ENCODE measurements around the gene CHD3. TPM values are rescaled to one million over a fixed set of nuclear protein-coding genes. Genes with fewer than 3 reads are reported as not detected.

CHD3 gene
- total RNA-seq, 1 donor from 2014 or later = 53.3 TPM

DNA sequence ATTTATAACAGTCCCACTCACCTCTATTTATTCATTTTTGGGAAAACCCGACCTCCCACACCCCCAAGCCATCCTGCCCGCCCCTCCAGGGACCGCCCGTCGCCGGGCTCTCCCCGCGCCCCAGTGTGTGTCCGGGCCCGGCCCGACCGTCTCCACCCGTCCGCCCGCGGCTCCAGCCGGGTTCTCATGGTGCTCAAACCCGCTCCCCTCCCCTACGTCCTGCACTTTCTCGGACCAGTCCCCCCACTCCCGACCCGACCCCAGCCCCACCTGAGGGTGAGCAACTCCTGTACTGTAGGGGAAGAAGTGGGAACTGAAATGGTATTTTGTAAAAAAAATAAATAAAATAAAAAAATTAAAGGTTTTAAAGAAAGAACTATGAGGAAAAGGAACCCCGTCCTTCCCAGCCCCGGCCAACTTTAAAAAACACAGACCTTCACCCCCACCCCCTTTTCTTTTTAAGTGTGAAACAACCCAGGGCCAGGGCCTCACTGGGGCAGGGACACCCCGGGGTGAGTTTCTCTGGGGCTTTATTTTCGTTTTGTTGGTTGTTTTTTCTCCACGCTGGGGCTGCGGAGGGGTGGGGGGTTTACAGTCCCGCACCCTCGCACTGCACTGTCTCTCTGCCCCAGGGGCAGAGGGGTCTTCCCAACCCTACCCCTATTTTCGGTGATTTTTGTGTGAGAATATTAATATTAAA is 34.4 kb upstream of the CHD3 start:
- peaks cover 10% of the 10 kb centered on the region for H3K4me1 Mint-ChIP-seq
- peak overlapping the region; percentile 60 for H3K4me3 Mint-ChIP-seq
- TF ChIP-seq, protein P1, sequence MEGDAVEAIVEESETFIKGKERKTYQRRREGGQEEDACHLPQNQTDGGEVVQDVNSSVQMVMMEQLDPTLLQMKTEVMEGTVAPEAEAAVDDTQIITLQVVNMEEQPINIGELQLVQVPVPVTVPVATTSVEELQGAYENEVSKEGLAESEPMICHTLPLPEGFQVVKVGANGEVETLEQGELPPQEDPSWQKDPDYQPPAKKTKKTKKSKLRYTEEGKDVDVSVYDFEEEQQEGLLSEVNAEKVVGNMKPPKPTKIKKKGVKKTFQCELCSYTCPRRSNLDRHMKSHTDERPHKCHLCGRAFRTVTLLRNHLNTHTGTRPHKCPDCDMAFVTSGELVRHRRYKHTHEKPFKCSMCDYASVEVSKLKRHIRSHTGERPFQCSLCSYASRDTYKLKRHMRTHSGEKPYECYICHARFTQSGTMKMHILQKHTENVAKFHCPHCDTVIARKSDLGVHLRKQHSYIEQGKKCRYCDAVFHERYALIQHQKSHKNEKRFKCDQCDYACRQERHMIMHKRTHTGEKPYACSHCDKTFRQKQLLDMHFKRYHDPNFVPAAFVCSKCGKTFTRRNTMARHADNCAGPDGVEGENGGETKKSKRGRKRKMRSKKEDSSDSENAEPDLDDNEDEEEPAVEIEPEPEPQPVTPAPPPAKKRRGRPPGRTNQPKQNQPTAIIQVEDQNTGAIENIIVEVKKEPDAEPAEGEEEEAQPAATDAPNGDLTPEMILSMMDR (conservative IDR thresholded peaks at IDR 0.05) = no peak
- peaks cover 7% of the 10 kb centered on the region for H3K36me3 Mint-ChIP-seq (ENCODE audit: low read depth)
- no peak overlapping the region for H3K27ac Mint-ChIP-seq (ENCODE audit: unreplicated experiment)
- H3K27me3 Mint-ChIP-seq (ENCODE audit: low read depth) = peaks cover 10% of the 10 kb centered on the region
- no peak for DNase-seq (ENCODE audit: low read depth, low spot score)
- no peaks in the 10 kb centered on the region for H3K9me3 Mint-ChIP-seq

DNA sequence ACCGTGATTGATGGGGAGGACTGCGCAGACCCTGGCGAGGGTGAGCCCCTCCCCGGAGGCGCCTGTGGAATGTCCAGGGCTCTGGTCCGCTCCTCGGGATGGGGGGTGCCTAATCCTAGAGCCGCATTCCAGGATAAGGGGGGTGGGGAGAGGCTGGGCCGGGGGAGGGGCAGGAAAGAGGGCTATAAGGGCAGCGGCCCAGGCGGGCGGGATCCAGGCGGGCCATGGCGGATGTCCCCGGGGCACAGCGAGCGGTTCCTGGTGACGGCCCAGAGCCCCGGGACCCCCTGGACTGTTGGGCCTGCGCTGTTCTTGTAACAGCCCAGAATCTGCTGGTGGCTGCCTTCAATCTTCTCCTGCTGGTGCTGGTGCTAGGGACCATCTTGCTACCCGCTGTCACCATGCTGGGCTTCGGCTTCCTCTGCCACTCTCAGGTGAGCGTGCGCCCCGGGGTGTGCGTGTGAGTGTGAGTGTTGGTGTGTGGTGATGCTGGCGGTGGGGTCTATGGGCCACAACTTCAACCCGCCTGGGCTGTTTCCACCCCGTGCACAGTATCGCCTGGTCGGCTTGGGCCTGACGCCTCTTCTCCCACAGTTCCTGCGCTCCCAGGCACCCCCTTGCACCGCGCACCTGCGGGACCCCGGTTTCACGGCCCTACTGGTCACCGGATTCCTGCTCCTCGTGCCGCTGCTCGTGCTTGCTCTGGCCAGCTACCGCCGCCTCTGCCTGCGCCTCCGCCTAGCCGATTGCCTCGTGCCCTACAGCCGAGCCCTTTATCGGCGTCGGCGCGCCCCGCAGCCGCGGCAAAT is 33.5 kb upstream of the CHD3 start, which contains the start of gene TMEM88:
TSS of gene TMEM88 (plus strand) at position 216 of the 809 bp plus-strand sequence. CDS start at position 225, 9 bp downstream.
- H3K36me3 Mint-ChIP-seq (ENCODE audit: low read depth) = peaks cover 7% of the 10 kb centered on the region
- H3K9me3 Mint-ChIP-seq = no peaks in the 10 kb centered on the region
- no peak for DNase-seq (ENCODE audit: low read depth, low spot score)
- no peak within 1 kb of the TSS for H3K27ac Mint-ChIP-seq (ENCODE audit: unreplicated experiment)
- peaks cover 10% of the 10 kb centered on the region for H3K27me3 Mint-ChIP-seq (ENCODE audit: low read depth)
- H3K4me1 Mint-ChIP-seq = peaks cover 10% of the 10 kb centered on the region
- H3K4me3 Mint-ChIP-seq = peak within 1 kb of the TSS; percentile 60
- TF ChIP-seq, protein P1 (conservative IDR thresholded peaks at IDR 0.05) = no peak

DNA sequence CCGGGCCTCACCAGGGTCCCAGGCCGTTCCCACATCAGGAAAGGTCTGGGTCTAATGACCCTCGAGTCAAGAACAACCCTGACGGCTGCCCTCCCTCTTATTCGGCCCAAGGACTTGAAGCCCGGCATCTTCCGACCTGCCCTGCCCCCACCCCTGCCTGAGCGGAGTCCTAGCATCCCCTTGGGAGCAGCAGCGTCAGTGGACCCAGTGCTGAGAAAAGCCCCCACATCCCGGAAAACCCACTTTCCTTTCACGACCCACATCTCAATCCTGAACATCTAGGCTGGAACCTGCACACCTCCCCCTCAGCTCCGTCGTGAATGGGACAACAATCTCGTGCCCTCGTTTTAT is 33.0 kb upstream of the CHD3 start:
- no peak overlapping the region for H3K27ac Mint-ChIP-seq (ENCODE audit: unreplicated experiment)
- H3K36me3 Mint-ChIP-seq (ENCODE audit: low read depth) = peaks cover 7% of the 10 kb centered on the region
- peaks cover 10% of the 10 kb centered on the region for H3K27me3 Mint-ChIP-seq (ENCODE audit: low read depth)
- TF ChIP-seq, protein P1 (conservative IDR thresholded peaks at IDR 0.05) = no peak
- DNase-seq (ENCODE audit: low read depth, low spot score) = peak; percentile 27
- H3K4me3 Mint-ChIP-seq = no peak overlapping the region
- H3K4me1 Mint-ChIP-seq = peaks cover 10% of the 10 kb centered on the region
- H3K9me3 Mint-ChIP-seq = no peaks in the 10 kb centered on the region

DNA sequence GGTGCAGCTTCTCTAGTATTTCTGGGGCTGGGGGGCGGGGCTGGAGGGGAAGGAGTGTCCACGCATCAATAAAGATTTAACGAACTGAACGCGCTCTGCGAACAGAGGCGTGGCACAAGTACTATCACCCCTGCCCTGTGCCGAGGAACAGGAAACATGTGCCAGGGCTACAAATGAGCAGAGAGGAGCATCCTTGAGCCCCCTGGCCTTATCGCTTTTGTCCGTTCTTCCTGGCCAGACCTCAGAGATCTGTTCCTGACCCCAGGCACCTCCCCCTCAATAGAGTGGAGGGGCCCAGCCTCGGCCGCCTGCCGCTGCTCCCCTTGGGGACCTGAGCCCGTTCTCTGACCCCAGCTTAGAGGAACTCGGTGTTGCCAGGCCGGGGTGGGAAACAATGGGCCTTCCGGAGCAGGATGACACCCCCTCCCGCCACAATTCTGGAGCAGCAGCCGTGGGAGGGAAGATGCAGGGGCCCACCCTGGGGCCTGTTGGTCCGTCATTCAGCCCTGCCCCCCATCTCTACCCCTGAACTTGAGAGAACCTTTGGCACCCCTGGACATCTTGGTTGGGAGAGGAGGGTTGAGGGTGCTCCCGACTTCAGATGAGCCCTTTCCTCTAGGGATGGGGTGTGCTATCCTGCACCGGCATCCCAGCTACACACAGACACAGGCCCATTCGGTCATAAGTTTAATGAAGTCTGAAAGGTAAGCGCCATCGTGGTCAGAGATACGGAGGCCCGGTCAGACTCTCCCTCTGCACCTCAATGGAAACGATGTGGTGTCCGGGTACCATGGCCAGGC is 32.4 kb upstream of the CHD3 start:
- no peaks in the 10 kb centered on the region for H3K9me3 Mint-ChIP-seq
- peaks cover 10% of the 10 kb centered on the region for H3K27me3 Mint-ChIP-seq (ENCODE audit: low read depth)
- DNase-seq (ENCODE audit: low read depth, low spot score) = peak; percentile 25
- peaks cover 7% of the 10 kb centered on the region for H3K36me3 Mint-ChIP-seq (ENCODE audit: low read depth)
- peaks cover 10% of the 10 kb centered on the region for H3K4me1 Mint-ChIP-seq
- TF ChIP-seq, protein P1 (conservative IDR thresholded peaks at IDR 0.05) = no peak
- H3K4me3 Mint-ChIP-seq = no peak overlapping the region
- H3K27ac Mint-ChIP-seq (ENCODE audit: unreplicated experiment) = no peak overlapping the region
